ENCODE results near the gene ARFGEF2. TPM values are rescaled to one million over a fixed set of nuclear protein-coding genes. Genes with fewer than 3 reads are reported as not detected.

ARFGEF2 gene
- total and polyA plus RNA-seq, 2 donors (not counting 3 experiments of a cell fraction or from before 2014, with no cell fraction given): 12.7 to 32.6 TPM

GRCh38 chr20:48970681-48971365 is 49.3 kb downstream of the ARFGEF2 start:
- ChIA-PET POLR2A (no interaction called here), CTCF (interaction anchor here (0.9 kb wide), 1 partner anchor 313 kb away, joined by 3 read pairs; no protein-coding TSS in a partner anchor)
- intact Hi-C loops (cut with micrococcal nuclease): no loop called here
- Histone ChIP-seq H3K9me1 (replicated peaks; ENCODE audit: control insufficient read depth, extremely low read depth, insufficient read depth, low read length) (no peaks in the 10 kb centered on the region), H3K9ac (replicated peaks; ENCODE audit: extremely low read depth, insufficient read depth, low read length) (no peak overlapping the region), H2AFZ (ENCODE audit: low read depth, low read length) (no peak overlapping the region), H3K4me3 (replicated peaks in 1 of 3; ENCODE audit: insufficient read depth in 1 of 3, low read depth in 1 of 3, low read length in 3 of 3) (no peak overlapping the region), H3K4me2 (ENCODE audit: insufficient read depth, low read length) (no peak overlapping the region), H3K27ac (ENCODE audit: insufficient read depth, low read depth, low read length) (no peak overlapping the region), H3K79me2 (ENCODE audit: control insufficient read depth, insufficient read depth, low read length) (no peaks in the 10 kb centered on the region), H4K20me1 (replicated peaks; ENCODE audit: control insufficient read depth, extremely low read depth, insufficient read depth, low read length) (no peaks in the 10 kb centered on the region), H3K27me3 (ENCODE audit: control insufficient read depth in 2 of 2, insufficient read depth in 2 of 2, low read length in 2 of 2) (no peaks in the 10 kb centered on the region), H3K36me3 (ENCODE audit: control insufficient read depth in 2 of 2, extremely low read depth in 1 of 2, insufficient read depth in 2 of 2, low read length in 2 of 2) (peaks cover 10 to 11% of the 10 kb centered on the region in 2 experiments), H3K4me1 (ENCODE audit: control insufficient read depth, extremely low read depth, insufficient read depth, low read length) (peaks cover 21% of the 10 kb centered on the region), H3K9me3 (replicated peaks; ENCODE audit: control insufficient read depth, insufficient read depth, low read length) (no peaks in the 10 kb centered on the region)
- DNase-seq (ENCODE audit: low read depth, low spot score) (no peak), FAIRE-seq (no peak)
- no TSS peak for BruUV-seq (replicated peaks)
- dilution Hi-C loops (cut with MboI; ENCODE audit: extremely low pct_ligation_motif_present, low sequenced_read_pairs): no loop called here
- TF ChIP-seq, protein P1, sequence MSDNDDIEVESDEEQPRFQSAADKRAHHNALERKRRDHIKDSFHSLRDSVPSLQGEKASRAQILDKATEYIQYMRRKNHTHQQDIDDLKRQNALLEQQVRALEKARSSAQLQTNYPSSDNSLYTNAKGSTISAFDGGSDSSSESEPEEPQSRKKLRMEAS (IDR thresholded peaks at IDR 0.05; ENCODE audit: insufficient read depth, insufficient read length): no peak
- TF ChIP-seq MYC (IDR thresholded peaks at IDR 0.05; ENCODE audit: low read depth, low read length) (no peak), POLR2A (IDR thresholded peaks at IDR 0.05; ENCODE audit: low read depth, low read length) (no peak), EZH2 (IDR thresholded peaks at IDR 0.05; ENCODE audit: borderline replicate concordance, low read depth, low read length, severe bottlenecking) (no peak), POLR2AphosphoS5 (IDR thresholded peaks at IDR 0.05; ENCODE audit: insufficient read depth, low read depth, low read length) (no peak), JUN (IDR thresholded peaks at IDR 0.05; ENCODE audit: borderline replicate concordance, insufficient read depth, insufficient read length, low read depth) (no peak), FOS (IDR thresholded peaks at IDR 0.05; ENCODE audit: borderline replicate concordance, insufficient read depth, low read length) (no peak)

GRCh38 chr20:48971956-48972355 is 50.4 kb downstream of the ARFGEF2 start:
- Histone ChIP-seq H3K27ac (ENCODE audit: insufficient read depth, low read depth, low read length) (peak overlapping the region; percentile 17), H3K4me1 (ENCODE audit: control insufficient read depth, extremely low read depth, insufficient read depth, low read length) (peaks cover 24% of the 10 kb centered on the region), H3K9me3 (replicated peaks; ENCODE audit: control insufficient read depth, insufficient read depth, low read length) (no peaks in the 10 kb centered on the region), H3K4me2 (ENCODE audit: insufficient read depth, low read length) (no peak overlapping the region), H3K9ac (replicated peaks; ENCODE audit: extremely low read depth, insufficient read depth, low read length) (no peak overlapping the region), H3K27me3 (ENCODE audit: control insufficient read depth in 2 of 2, insufficient read depth in 2 of 2, low read length in 2 of 2) (no peaks in the 10 kb centered on the region), H3K36me3 (ENCODE audit: control insufficient read depth in 2 of 2, extremely low read depth in 1 of 2, insufficient read depth in 2 of 2, low read length in 2 of 2) (peaks cover 8 to 11% of the 10 kb centered on the region in 2 experiments), H4K20me1 (replicated peaks; ENCODE audit: control insufficient read depth, extremely low read depth, insufficient read depth, low read length) (no peaks in the 10 kb centered on the region), H3K79me2 (ENCODE audit: control insufficient read depth, insufficient read depth, low read length) (no peaks in the 10 kb centered on the region), H2AFZ (ENCODE audit: low read depth, low read length) (no peak overlapping the region), H3K9me1 (replicated peaks; ENCODE audit: control insufficient read depth, extremely low read depth, insufficient read depth, low read length) (no peaks in the 10 kb centered on the region), H3K4me3 (replicated peaks in 1 of 3; ENCODE audit: insufficient read depth in 1 of 3, low read depth in 1 of 3, low read length in 3 of 3) (no peak overlapping the region)
- no peak for TF ChIP-seq JUN (IDR thresholded peaks at IDR 0.05; ENCODE audit: borderline replicate concordance, insufficient read depth, insufficient read length, low read depth)
- TF ChIP-seq POLR2A (IDR thresholded peaks at IDR 0.05; ENCODE audit: low read depth, low read length): no peak
- no peak for TF ChIP-seq POLR2AphosphoS5 (IDR thresholded peaks at IDR 0.05; ENCODE audit: insufficient read depth, low read depth, low read length)
- TF ChIP-seq, protein P1 (IDR thresholded peaks at IDR 0.05; ENCODE audit: insufficient read depth, insufficient read length): no peak
- no peak for TF ChIP-seq GATA2 (IDR thresholded peaks at IDR 0.05; ENCODE audit: insufficient read depth, insufficient read length, low read depth, low read length)
- TF ChIP-seq MYC (IDR thresholded peaks at IDR 0.05; ENCODE audit: low read depth, low read length): no peak
- no peak for TF ChIP-seq EZH2 (IDR thresholded peaks at IDR 0.05; ENCODE audit: borderline replicate concordance, low read depth, low read length, severe bottlenecking)
- no peak for TF ChIP-seq FOS (IDR thresholded peaks at IDR 0.05; ENCODE audit: borderline replicate concordance, insufficient read depth, low read length)
- TF ChIP-seq, protein P2, sequence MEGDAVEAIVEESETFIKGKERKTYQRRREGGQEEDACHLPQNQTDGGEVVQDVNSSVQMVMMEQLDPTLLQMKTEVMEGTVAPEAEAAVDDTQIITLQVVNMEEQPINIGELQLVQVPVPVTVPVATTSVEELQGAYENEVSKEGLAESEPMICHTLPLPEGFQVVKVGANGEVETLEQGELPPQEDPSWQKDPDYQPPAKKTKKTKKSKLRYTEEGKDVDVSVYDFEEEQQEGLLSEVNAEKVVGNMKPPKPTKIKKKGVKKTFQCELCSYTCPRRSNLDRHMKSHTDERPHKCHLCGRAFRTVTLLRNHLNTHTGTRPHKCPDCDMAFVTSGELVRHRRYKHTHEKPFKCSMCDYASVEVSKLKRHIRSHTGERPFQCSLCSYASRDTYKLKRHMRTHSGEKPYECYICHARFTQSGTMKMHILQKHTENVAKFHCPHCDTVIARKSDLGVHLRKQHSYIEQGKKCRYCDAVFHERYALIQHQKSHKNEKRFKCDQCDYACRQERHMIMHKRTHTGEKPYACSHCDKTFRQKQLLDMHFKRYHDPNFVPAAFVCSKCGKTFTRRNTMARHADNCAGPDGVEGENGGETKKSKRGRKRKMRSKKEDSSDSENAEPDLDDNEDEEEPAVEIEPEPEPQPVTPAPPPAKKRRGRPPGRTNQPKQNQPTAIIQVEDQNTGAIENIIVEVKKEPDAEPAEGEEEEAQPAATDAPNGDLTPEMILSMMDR (IDR thresholded peaks at IDR 0.05; ENCODE audit: extremely low read depth in 1 of 2, insufficient read depth in 1 of 2, low read depth in 1 of 2, low read length in 2 of 2): no peak
- intact Hi-C loops (cut with micrococcal nuclease) (no loop called here), dilution Hi-C loops (cut with MboI; ENCODE audit: extremely low pct_ligation_motif_present, low sequenced_read_pairs) (no loop called here)
- ChIA-PET CTCF (interaction anchor here (0.8 kb wide), 1 partner anchor 13 kb away, joined by 3 read pairs; no protein-coding TSS in a partner anchor), POLR2A (no interaction called here)
- BruUV-seq (replicated peaks): no TSS peak
- FAIRE-seq: no peak
- DNase-seq (ENCODE audit: low read depth, low spot score): no peak
